ENCODE results near the gene ITGA2.

Gene ITGA2

GRCh38 chr5:52989025-52989780, at the start of gene ITGA2:
Gene ITGA2 (plus strand): TSS chr5:52989352. CDS start chr5:52989469, 117 bp downstream.
- Histone ChIP-seq H3K4me1 (peaks cover 11% of the 10 kb centered on the region), H3K27ac (peak within 1 kb of the TSS; percentile 68), H3K4me3 (ENCODE audit: low read depth, low read length) (peak within 1 kb of the TSS; percentile 51), H3K9ac (peak within 1 kb of the TSS; percentile 28), H3K4me2 (ENCODE audit: low read length) (peak within 1 kb of the TSS; percentile 54), H3K9me3 (ENCODE audit: control insufficient read depth, low read length) (no peaks in the 10 kb centered on the region), H2AFZ (peak within 1 kb of the TSS; percentile 84), H3K27me3 (ENCODE audit: control insufficient read depth, insufficient read depth, low read length) (no peaks in the 10 kb centered on the region), H3K79me2 (peaks cover 8% of the 10 kb centered on the region), H3K36me3 (ENCODE audit: control insufficient read depth, insufficient read depth, low read length) (no peaks in the 10 kb centered on the region)
- no peak for TF ChIP-seq CTCF (IDR thresholded peaks at IDR 0.05)

- Histone ChIP-seq H3K4me1 (peaks cover 4% of the 10 kb centered on the region), H3K9ac (no peak overlapping the region), H3K79me2 (no peaks in the 10 kb centered on the region), H3K4me2 (ENCODE audit: low read length) (no peak overlapping the region), H3K36me3 (ENCODE audit: control insufficient read depth, insufficient read depth, low read length) (no peaks in the 10 kb centered on the region), H3K4me3 (ENCODE audit: low read depth, low read length) (no peak overlapping the region), H3K9me3 (ENCODE audit: control insufficient read depth, low read length) (no peaks in the 10 kb centered on the region), H3K27me3 (ENCODE audit: control insufficient read depth, insufficient read depth, low read length) (no peaks in the 10 kb centered on the region), H2AFZ (no peak overlapping the region), H3K27ac (no peak overlapping the region)
- TF ChIP-seq CTCF (IDR thresholded peaks at IDR 0.05) = no peak
Measured at GRCh38 chr5:52943285-52943684, 45.9 kb upstream of the ITGA2 start.

- Histone ChIP-seq H3K27ac (no peak overlapping the region), H3K9ac (no peak overlapping the region), H3K4me1 (peaks cover 4% of the 10 kb centered on the region), H3K4me2 (ENCODE audit: low read length) (no peak overlapping the region), H3K4me3 (ENCODE audit: low read depth, low read length) (no peak overlapping the region), H3K36me3 (ENCODE audit: control insufficient read depth, insufficient read depth, low read length) (no peaks in the 10 kb centered on the region), H3K79me2 (no peaks in the 10 kb centered on the region), H2AFZ (no peak overlapping the region), H3K27me3 (ENCODE audit: control insufficient read depth, insufficient read depth, low read length) (no peaks in the 10 kb centered on the region), H3K9me3 (ENCODE audit: control insufficient read depth, low read length) (no peaks in the 10 kb centered on the region)
- no peak for TF ChIP-seq CTCF (IDR thresholded peaks at IDR 0.05)
Measured at GRCh38 chr5:52943808-52944207, 45.3 kb upstream of the ITGA2 start.

- no peaks in the 10 kb centered on the region for H3K27me3 ChIP-seq (ENCODE audit: control insufficient read depth, insufficient read depth, low read length)
- H2AFZ ChIP-seq = peak overlapping the region; percentile 1
- H3K4me3 ChIP-seq (ENCODE audit: low read depth, low read length) = no peak overlapping the region
- H3K4me2 ChIP-seq (ENCODE audit: low read length) = peak overlapping the region; percentile 8
- no peak for TF ChIP-seq CTCF (IDR thresholded peaks at IDR 0.05)
- H3K9ac ChIP-seq = no peak overlapping the region
- H3K36me3 ChIP-seq (ENCODE audit: control insufficient read depth, insufficient read depth, low read length) = no peaks in the 10 kb centered on the region
- peak overlapping the region; percentile 36 for H3K27ac ChIP-seq
- no peaks in the 10 kb centered on the region for H3K9me3 ChIP-seq (ENCODE audit: control insufficient read depth, low read length)
- no peaks in the 10 kb centered on the region for H3K79me2 ChIP-seq
- H3K4me1 ChIP-seq = peaks cover 4% of the 10 kb centered on the region
Measured at GRCh38 chr5:52945040-52945439, 44.1 kb upstream of the ITGA2 start.

GRCh38 chr5:52947208-52947607, 41.9 kb upstream of the ITGA2 start:
- H3K79me2 ChIP-seq = no peaks in the 10 kb centered on the region
- H3K27ac ChIP-seq = no peak overlapping the region
- H3K4me3 ChIP-seq (ENCODE audit: low read depth, low read length) = no peak overlapping the region
- no peak overlapping the region for H3K9ac ChIP-seq
- no peaks in the 10 kb centered on the region for H3K36me3 ChIP-seq (ENCODE audit: control insufficient read depth, insufficient read depth, low read length)
- no peaks in the 10 kb centered on the region for H3K9me3 ChIP-seq (ENCODE audit: control insufficient read depth, low read length)
- H3K4me1 ChIP-seq = peaks cover 4% of the 10 kb centered on the region
- no peak for TF ChIP-seq CTCF (IDR thresholded peaks at IDR 0.05)
- no peak overlapping the region for H3K4me2 ChIP-seq (ENCODE audit: low read length)
- no peaks in the 10 kb centered on the region for H3K27me3 ChIP-seq (ENCODE audit: control insufficient read depth, insufficient read depth, low read length)
- H2AFZ ChIP-seq = no peak overlapping the region

All from parathyroid adenoma (tissue), 2 donors.